DND-41 (cell line): ENCODE results near the gene ARFRP1.

Source experiments
- EZH2 ChIP-seq: IDR thresholded peaks from 3 replicates; pipeline ENCODE4 v1.6.1; 2012; ENCODE audit warnings: borderline replicate concordance, low read depth, mild to moderate bottlenecking, moderate library complexity, low read length, inconsistent platforms; ENCODE audit not compliant: severe bottlenecking
- TF ChIP-seq, protein P1 (sequence below): IDR thresholded peaks from 2 replicates; pipeline ENCODE4 v1.5.1; 2012; ENCODE audit warnings: borderline replicate concordance, low read length, moderate library complexity, mild to moderate bottlenecking; ENCODE audit not compliant: poor library complexity, severe bottlenecking; ENCODE audit errors: extremely low read depth

DNA sequence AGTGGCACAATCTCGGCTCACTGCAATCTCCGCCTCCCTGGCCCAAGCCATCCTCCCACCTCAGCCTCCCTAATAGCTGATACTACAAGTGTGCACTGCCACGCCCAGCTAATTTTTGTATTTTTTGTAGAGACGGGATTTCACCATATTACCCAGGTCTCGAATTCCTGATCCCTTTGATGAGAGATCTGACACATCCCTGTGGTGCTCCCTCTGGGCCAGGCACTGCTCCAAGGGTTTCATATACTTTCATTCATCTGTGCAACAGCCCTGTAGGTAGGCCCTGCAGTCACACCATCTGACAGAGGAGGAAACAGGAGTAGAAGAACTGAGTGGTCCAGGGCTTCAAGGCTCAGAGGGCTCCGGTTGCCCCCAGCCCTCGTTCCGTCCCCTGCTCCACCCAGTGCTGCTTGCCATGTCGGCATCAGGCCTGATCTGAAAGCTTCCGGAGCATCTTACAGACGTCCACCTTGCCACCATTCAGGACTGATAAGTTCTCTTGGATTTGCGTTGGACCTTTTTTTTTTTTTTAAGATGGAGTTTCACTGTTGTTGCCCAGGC, 3.4 kb upstream of the ARFRP1 start:
- TF ChIP-seq, protein P1, sequence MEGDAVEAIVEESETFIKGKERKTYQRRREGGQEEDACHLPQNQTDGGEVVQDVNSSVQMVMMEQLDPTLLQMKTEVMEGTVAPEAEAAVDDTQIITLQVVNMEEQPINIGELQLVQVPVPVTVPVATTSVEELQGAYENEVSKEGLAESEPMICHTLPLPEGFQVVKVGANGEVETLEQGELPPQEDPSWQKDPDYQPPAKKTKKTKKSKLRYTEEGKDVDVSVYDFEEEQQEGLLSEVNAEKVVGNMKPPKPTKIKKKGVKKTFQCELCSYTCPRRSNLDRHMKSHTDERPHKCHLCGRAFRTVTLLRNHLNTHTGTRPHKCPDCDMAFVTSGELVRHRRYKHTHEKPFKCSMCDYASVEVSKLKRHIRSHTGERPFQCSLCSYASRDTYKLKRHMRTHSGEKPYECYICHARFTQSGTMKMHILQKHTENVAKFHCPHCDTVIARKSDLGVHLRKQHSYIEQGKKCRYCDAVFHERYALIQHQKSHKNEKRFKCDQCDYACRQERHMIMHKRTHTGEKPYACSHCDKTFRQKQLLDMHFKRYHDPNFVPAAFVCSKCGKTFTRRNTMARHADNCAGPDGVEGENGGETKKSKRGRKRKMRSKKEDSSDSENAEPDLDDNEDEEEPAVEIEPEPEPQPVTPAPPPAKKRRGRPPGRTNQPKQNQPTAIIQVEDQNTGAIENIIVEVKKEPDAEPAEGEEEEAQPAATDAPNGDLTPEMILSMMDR = no peak
- no peak for TF ChIP-seq EZH2
